Measurements from ENCODE around the gene PDLIM1.

PDLIM1 gene

GRCh38 chr10:95196046-95196445 is 94.8 kb downstream of the PDLIM1 start:
- no peak for DNase-seq

- no peak for DNase-seq
Measured at GRCh38 chr10:95193944-95194343, 96.9 kb downstream of the PDLIM1 start, which contains the start of gene ACSM6. ACSM6 (plus strand) TSS chr10:95194238; CDS start chr10:95194486, 248 bp downstream.

- DNase-seq: no peak
Measured at GRCh38 chr10:95188593-95188992, 102.2 kb downstream of the PDLIM1 start.

GRCh38 chr10:95187617-95188016 is 103.2 kb downstream of the PDLIM1 start:
- no peak for DNase-seq

All from fibroblast of skin of right biceps (primary cell).